Gastrocnemius medialis (tissue), 4 donors: ENCODE data around the gene PACS1. TPM values are rescaled to one million over a fixed set of nuclear protein-coding genes. Genes with fewer than 3 reads are reported as not detected.

Experiments
- ATAC-seq, 2 donors: fragments of 150-250 bp; one replicate each; pipeline ENCODE4 v1.9.1; 2016
- DNase-seq, 2 donors: peaks; one replicate each; pipeline ENCODE4 v3.0.0-alpha.2; 2019
- H3K27ac ChIP-seq, 4 donors: fragments of 200-600 bp; sonication (generic); 1 replicate in 1 of 4; 2 replicates in 3 of 4; pipeline ENCODE4 v1.5.1; 2016 to 2018; ENCODE audit warnings: mild to moderate bottlenecking in 2 of 4, moderate library complexity in 1 of 4
- H3K27me3 ChIP-seq, 3 donors: fragments of 200-600 bp; sonication (generic) in 2 of 3; 1 replicate in 1 of 3; 2 replicates in 2 of 3; pipeline versions ENCODE4 v1.5.1 to v1.6.0; 2016 to 2019; ENCODE audit warnings: mild to moderate bottlenecking in 1 of 3, moderate library complexity in 1 of 3
- H3K36me3 ChIP-seq, 2 donors: fragments of 200-600 bp; sonication (generic) in 1 of 2; one replicate each; pipeline ENCODE4 v1.5.1; 2017 to 2018
- H3K4me1 ChIP-seq, 2 donors: fragments of 200-600 bp; sonication (generic) in 1 of 2; one replicate each; pipeline ENCODE4 v1.5.1; 2016 to 2017; ENCODE audit warnings: mild to moderate bottlenecking in 2 of 2
- H3K4me3 ChIP-seq, 4 donors: fragments of 200-600 bp; sonication (generic) in 3 of 4; 1 replicate in 1 of 4; 2 replicates in 3 of 4; pipeline ENCODE4 v1.5.1; 2016 to 2019; ENCODE audit warnings: mild to moderate bottlenecking in 2 of 4
- H3K9me3 ChIP-seq, 3 donors: fragments of 200-600 bp; sonication (generic) in 2 of 3; 1 replicate in 1 of 3; 2 replicates in 2 of 3; pipeline ENCODE4 v1.5.1; 2016 to 2019
- POLR2A ChIP-seq, 2 donors: fragments of 450-650 bp; IDR thresholded peaks; one replicate each; pipeline ENCODE4 v1.6.1; 2017; ENCODE audit warnings: antibody characterized with exemption in 2 of 2, mild to moderate bottlenecking in 2 of 2, moderate library complexity in 2 of 2
- in situ Hi-C, 4 donors: fragments of 200-750 bp; cut with MboI; loops; one replicate each; pipeline versions ENCODE4 v1.15.0 to v1.8.0; 2017; ENCODE audit warnings: low sequenced_read_pairs in 4 of 4
- intact Hi-C: fragments of 100-400 bp; cut with DNase I; formaldehyde crosslinking; loops from one replicate; pipeline ENCODE4 v1.15.1; 2023; ENCODE audit warnings: low total_unique reads
- total RNA-seq, 4 donors: library from RNA; depleted of rRNA; stranded (reverse); fragments of >200 nt; gene quantifications; one replicate each; pipeline versions ENCODE4 v1.1.0 to v1.2.3, GENCODE V29; 2016
- TF ChIP-seq, protein P1 (sequence below), 5 experiments: fragments of 450-650 bp in 3 of 5; fragments of 200-600 bp in 2 of 5; sonication (generic) in 2 of 5; IDR thresholded peaks in 4 of 5; conservative IDR thresholded peaks in 1 of 5; 1 replicate in 4 of 5; 2 replicates in 1 of 5; pipeline ENCODE4 v1.5.1; 2016 to 2019; ENCODE audit warnings: antibody characterized with exemption in 5 of 5, mild to moderate bottlenecking in 3 of 5, moderate library complexity in 3 of 5

PACS1 gene
- total RNA-seq, 4 donors from 2014 or later: 6.6 to 20.4 (median 16.9) TPM

DNA sequence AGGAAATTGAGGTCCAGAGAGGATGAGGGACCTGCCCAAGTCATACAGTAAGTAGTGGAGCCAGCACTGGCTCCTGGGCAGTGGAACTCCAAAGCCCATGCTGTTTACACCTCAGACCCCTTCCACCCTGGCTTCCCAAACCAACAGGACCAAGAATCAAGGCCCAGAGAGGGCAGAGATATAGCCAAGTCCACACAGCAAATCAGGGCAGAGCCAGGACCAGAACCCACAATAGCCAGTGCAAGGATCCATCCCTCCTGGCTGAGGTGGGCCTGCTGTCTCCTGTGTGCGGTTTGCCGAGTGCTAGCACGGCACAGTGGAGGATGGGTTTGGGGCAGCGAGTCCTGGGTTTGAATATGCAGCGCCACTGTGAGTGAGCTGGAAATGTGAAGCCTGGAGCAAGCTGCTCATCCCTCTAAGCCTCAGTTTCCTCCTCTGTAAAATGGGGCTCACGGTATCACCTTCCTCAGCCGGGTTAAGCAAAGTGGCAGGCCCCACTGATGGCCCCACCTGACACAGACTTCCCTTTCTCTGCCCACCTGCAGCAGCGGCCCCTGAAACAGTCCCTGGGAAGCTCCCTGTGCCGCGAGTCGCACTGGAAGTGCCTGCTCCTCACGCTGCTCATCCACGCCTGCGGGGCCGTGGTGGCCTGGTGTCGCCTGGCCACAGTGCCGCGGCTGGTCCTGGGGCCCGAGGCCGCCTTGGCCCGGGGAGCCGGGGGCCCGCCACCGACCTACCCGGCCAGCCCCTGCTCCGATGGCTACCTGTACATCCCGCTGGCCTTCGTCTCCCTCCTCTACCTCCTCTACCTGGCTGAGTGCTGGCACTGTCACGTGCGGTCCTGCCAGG, 223.9 kb downstream of the PACS1 start:
- Histone ChIP-seq H3K27me3 (peaks cover 14 to 25% (median 21%) of the 10 kb centered on the region in 3 donors), H3K36me3 (no peaks in the 10 kb centered on the region), H3K27ac (no peak overlapping the region), H3K4me1 (peaks cover 7 to 14% of the 10 kb centered on the region in 2 donors), H3K4me3 (no peak overlapping the region), H3K9me3 (no peaks in the 10 kb centered on the region)
- TF ChIP-seq, protein P1, sequence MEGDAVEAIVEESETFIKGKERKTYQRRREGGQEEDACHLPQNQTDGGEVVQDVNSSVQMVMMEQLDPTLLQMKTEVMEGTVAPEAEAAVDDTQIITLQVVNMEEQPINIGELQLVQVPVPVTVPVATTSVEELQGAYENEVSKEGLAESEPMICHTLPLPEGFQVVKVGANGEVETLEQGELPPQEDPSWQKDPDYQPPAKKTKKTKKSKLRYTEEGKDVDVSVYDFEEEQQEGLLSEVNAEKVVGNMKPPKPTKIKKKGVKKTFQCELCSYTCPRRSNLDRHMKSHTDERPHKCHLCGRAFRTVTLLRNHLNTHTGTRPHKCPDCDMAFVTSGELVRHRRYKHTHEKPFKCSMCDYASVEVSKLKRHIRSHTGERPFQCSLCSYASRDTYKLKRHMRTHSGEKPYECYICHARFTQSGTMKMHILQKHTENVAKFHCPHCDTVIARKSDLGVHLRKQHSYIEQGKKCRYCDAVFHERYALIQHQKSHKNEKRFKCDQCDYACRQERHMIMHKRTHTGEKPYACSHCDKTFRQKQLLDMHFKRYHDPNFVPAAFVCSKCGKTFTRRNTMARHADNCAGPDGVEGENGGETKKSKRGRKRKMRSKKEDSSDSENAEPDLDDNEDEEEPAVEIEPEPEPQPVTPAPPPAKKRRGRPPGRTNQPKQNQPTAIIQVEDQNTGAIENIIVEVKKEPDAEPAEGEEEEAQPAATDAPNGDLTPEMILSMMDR (IDR thresholded peaks at IDR 0.05 in 4 of 5, conservative IDR thresholded peaks at IDR 0.05 in 1 of 5): no peak
- TF ChIP-seq POLR2A (IDR thresholded peaks at IDR 0.05): no peak
- intact Hi-C loops (no loop called here), in situ Hi-C loops (no loop called here)
- DNase-seq (no peak), ATAC-seq (no peak)

Other genes with a start within 250 kb of the PACS1 start
- gene SNX32, start 236.3 kb upstream of the PACS1 start, total RNA-seq: under 1 TPM in 1 of 4 donors, not detected in 3; 0.11 TPM
- 100 to 1,000 TPM; 153 to 371 (median 251) TPM for gene CFL1, start 212.1 kb upstream of the PACS1 start, total RNA-seq
- gene MUS81, start 209.8 kb upstream of the PACS1 start, total RNA-seq: 10 to 100 TPM; 26.4 to 44.9 (median 34.8) TPM
- 10 to 100 TPM; 20.6 to 24.1 (median 22.9) TPM for gene EFEMP2, start 197.5 kb upstream of the PACS1 start, total RNA-seq
- under 1 TPM in 3 of 4 donors, not detected in 1; 0.20 to 0.49 (median 0.32) TPM for gene CTSW, start 190.4 kb upstream of the PACS1 start, total RNA-seq
- 10 to 100 TPM; 39.6 to 79.3 (median 53.0) TPM for gene FIBP, start 181.8 kb upstream of the PACS1 start, total RNA-seq
- 10 to 100 TPM; 25.4 to 81.3 (median 42.4) TPM for gene CCDC85B, start 179.6 kb upstream of the PACS1 start, total RNA-seq
- 1 to 10 TPM in 3 of 4 donors, under 1 TPM in 1; 0.36 to 9.3 (median 5.2) TPM for gene FOSL1, start 169.9 kb upstream of the PACS1 start, total RNA-seq
- gene C11orf68, start 151.2 kb upstream of the PACS1 start, total RNA-seq: 10 to 100 TPM; 20.8 to 30.7 (median 23.9) TPM
- 100 to 1,000 TPM in 3 of 4 donors, 10 to 100 TPM in 1; 96.7 to 146 (median 110) TPM for gene DRAP1, start 150.8 kb upstream of the PACS1 start, total RNA-seq
- gene TSGA10IP, start 124.8 kb upstream of the PACS1 start, total RNA-seq: not detected
- gene SART1, start 108.5 kb upstream of the PACS1 start, total RNA-seq: 10 to 100 TPM; 12.0 to 55.2 (median 33.3) TPM
- 10 to 100 TPM; 29.3 to 39.8 (median 35.4) TPM for gene EIF1AD, start 68.1 kb upstream of the PACS1 start, total RNA-seq
- gene BANF1, start 67.8 kb upstream of the PACS1 start, total RNA-seq: 100 to 1,000 TPM in 1 of 4 donors, 10 to 100 TPM in 3; 57.4 to 126 (median 72.1) TPM
- gene CST6, start 58.3 kb upstream of the PACS1 start, total RNA-seq: 1 to 10 TPM in 2 of 4 donors, under 1 TPM in 1, not detected in 1; 0.71 to 6.0 (median 3.1) TPM
- gene CATSPER1, start 43.8 kb upstream of the PACS1 start, total RNA-seq: not detected
- gene GAL3ST3, start 21.1 kb upstream of the PACS1 start, total RNA-seq: under 1 TPM in 1 of 4 donors, not detected in 3; 0.12 TPM
- 100 to 1,000 TPM in 3 of 4 donors, 10 to 100 TPM in 1; 92.9 to 186 (median 124) TPM for gene SF3B2, start 17.9 kb upstream of the PACS1 start, total RNA-seq
- gene KLC2, start 187.4 kb downstream of the PACS1 start, total RNA-seq: 10 to 100 TPM; 28.4 to 58.7 (median 51.2) TPM
- gene RAB1B, start 198.4 kb downstream of the PACS1 start, total RNA-seq: 100 to 1,000 TPM in 3 of 4 donors, 10 to 100 TPM in 1; 96.0 to 194 (median 130) TPM
- not detected for gene CNIH2, start 207.9 kb downstream of the PACS1 start, total RNA-seq
- gene YIF1A, start 218.9 kb downstream of the PACS1 start, total RNA-seq: 100 to 1,000 TPM; 106 to 137 (median 113) TPM
- gene TMEM151A, start 221.6 kb downstream of the PACS1 start, total RNA-seq: not detected
- gene CD248, start 246.8 kb downstream of the PACS1 start, total RNA-seq: 1 to 10 TPM in 3 of 4 donors, under 1 TPM in 1; 0.46 to 4.6 (median 2.8) TPM